ENCODE results near the gene REEP1. TPM values are rescaled to one million over a fixed set of nuclear protein-coding genes. Genes with fewer than 3 reads are reported as not detected.

The REEP1 gene
- total RNA-seq, 2 experiments from 2014 or later: not detected

DNA sequence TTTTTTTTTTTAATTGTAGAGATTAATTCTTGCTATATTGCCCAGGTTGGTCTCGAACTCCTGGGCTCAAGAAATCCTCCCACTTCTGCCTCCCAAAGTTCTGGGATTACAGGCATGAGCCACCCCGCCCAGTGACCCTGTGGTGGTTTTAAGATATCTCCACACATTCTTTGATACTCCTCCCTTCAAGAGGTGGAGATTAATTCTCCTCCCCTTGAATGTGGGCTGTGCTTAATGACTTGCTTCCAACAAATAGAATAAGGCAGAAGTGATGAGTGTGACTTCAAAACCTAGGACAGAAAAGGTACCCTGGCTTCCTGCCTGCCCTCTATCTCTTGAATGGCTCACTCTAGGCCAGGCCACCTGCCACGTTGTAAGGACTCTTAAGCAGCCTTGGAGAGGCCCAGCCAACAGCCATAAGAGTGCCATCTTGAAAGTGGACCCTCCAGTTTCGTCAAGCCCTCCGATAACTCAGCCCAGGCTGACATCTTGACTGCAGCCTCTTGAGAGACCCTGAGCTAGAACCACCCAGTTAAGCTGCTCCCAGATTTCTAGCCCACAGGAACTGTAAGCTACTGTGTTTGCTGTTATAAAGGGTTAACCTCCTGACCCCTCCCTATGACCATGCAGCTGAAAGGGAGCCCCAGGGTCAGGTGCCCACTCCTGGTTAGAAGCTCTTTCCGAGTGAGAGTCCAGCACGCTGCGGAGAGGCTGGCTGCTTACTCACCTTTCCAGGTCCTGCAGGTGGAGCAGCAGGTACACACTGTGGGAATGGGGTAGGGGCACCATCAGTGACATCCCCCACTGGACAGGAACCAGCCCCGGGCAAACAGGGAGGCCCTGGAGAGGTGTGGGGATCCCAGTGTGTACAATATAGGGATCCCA lies 110.5 kb downstream of the REEP1 start:
- Mint-ChIP-seq H3K36me3 (ENCODE audit: low read depth) (no peaks in the 10 kb centered on the region), H3K9me3 (no peaks in the 10 kb centered on the region), H3K27ac (no peak overlapping the region), H3K27me3 (no peaks in the 10 kb centered on the region), H3K4me3 (no peak overlapping the region), H3K4me1 (peaks cover 20% of the 10 kb centered on the region)
- no peak for DNase-seq
- POLR2A ChIA-PET: interaction anchor here (1.0 to 1.3 kb wide), 3 partner anchors 11 to 66 kb away, joined by 3 to 5 read pairs (median 3); no protein-coding TSS in a partner anchor
- CTCF ChIA-PET: interaction anchor here (0.7 kb wide), 1 partner anchor 585 kb away, joined by 3 read pairs; no protein-coding TSS in a partner anchor

DNA sequence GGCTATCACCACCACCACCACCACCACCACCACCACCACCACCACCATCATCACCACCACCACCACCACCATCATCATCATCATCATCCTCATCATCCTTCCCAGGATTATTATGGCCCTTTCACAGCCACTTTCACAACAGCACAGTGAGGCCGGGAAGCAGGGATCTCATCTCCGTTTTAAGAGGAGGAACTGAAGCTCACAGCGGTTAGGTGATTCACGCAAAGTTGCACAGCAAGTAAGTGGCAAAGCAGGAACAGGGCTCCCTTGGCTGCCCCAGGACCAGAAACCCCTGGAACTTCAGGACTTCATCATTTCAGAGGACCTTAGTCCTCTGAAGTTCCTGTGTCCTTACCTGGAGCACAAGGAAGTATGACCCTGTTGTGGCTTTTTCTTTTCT lies 111.4 kb downstream of the REEP1 start:
- no peak overlapping the region for H3K4me3 Mint-ChIP-seq
- POLR2A ChIA-PET: interaction anchor here (1.0 to 2.0 kb wide), 4 partner anchors 10 to 215 kb away, joined by 3 to 7 read pairs (median 4); partner anchors contain the start of gene KDM3A
- CTCF ChIA-PET: interaction anchor here (0.7 to 1.2 kb wide), 2 partner anchors 9 to 586 kb away, joined by 3 read pairs; no protein-coding TSS in a partner anchor
- no peaks in the 10 kb centered on the region for H3K27me3 Mint-ChIP-seq
- H3K9me3 Mint-ChIP-seq: no peaks in the 10 kb centered on the region
- H3K4me1 Mint-ChIP-seq: peaks cover 23% of the 10 kb centered on the region
- DNase-seq: no peak
- H3K27ac Mint-ChIP-seq: no peak overlapping the region
- H3K36me3 Mint-ChIP-seq (ENCODE audit: low read depth): no peaks in the 10 kb centered on the region

DNA sequence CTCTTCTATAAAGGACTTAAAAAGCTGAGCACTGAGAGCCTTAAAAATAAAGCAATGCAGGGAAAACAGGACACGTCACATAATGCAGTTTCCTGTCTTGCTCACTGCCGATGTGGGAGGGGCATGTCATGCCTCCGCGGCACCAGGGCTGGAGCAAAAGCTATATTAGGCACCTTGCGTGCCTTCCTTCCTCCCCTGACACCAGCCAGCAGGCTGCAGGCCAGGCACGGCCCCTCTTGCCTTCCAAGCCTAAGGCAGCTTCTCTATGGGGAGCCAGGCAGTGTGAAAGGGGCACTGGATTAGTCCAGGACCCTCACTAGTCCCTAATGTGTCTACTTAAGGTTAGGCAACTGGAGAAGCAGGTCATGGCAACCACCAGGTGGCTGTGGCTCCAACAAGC lies 111.8 kb downstream of the REEP1 start:
- POLR2A ChIA-PET: interaction anchor here (1.0 to 2.0 kb wide), 3 partner anchors 10 to 216 kb away, joined by 3 to 7 read pairs (median 5); partner anchors contain the start of gene KDM3A
- CTCF ChIA-PET: interaction anchor here (0.7 to 1.2 kb wide), 4 partner anchors 10 to 215 kb away, joined by 3 to 4 read pairs (median 3); partner anchors contain the start of gene KDM3A

DNA sequence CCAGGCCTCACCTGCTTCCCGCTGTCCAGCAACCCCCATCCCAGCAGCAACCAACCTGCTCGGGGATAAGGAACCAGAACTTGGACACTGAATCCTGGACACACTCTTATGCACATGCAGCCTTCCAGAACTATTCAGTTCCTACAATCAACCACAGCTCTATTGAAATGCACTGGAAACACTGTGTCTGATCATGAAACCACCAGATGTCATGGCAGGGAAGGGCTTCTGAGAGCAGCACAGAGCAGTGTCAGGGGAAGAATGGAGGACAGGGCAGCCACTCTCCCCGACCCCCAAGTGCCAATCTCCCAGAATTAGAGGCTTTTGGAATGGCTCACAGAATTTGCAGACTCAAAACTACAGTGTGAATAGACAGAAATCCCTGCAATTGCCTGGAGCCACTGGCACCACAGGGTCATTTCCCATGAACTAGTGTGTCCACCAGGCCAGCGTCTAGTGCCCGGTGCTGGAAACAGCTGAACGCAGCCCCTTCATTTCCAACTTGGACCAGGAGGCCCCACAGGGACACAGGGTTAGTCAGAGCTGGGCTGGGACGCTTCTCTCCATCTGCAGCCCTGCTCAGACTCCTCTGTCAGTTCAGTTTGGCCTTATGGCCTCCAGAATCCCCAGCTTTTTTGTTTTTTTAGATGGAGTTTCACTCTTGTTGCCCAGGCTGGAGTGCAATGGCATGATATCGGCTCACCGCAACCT lies 112.6 kb downstream of the REEP1 start:
- peak overlapping the region; percentile 75 for H3K27ac Mint-ChIP-seq

More for the DNA sequence above, 111.8 kb downstream of the REEP1 start:
- no peak overlapping the region for H3K4me3 Mint-ChIP-seq
- no peaks in the 10 kb centered on the region for H3K9me3 Mint-ChIP-seq
- H3K27ac Mint-ChIP-seq: peak overlapping the region; percentile 75
- H3K36me3 Mint-ChIP-seq (ENCODE audit: low read depth): no peaks in the 10 kb centered on the region
- peak; percentile 73 for DNase-seq
- H3K4me1 Mint-ChIP-seq: peaks cover 27% of the 10 kb centered on the region
- no peaks in the 10 kb centered on the region for H3K27me3 Mint-ChIP-seq

GRCh38 chr2:86223927-86224560 lies 113.4 kb downstream of the REEP1 start:
- Mint-ChIP-seq H3K4me1 (peaks cover 30% of the 10 kb centered on the region), H3K36me3 (ENCODE audit: low read depth) (no peaks in the 10 kb centered on the region), H3K9me3 (no peaks in the 10 kb centered on the region), H3K27me3 (no peaks in the 10 kb centered on the region), H3K4me3 (no peak overlapping the region), H3K27ac (no peak overlapping the region)
- DNase-seq: no peak
- ChIA-PET POLR2A (interaction anchor here (0.8 to 2.0 kb wide), 2 partner anchors 8 to 217 kb away, joined by 3 to 7 read pairs; partner anchors contain the start of gene KDM3A), CTCF (no interaction called here)

More for the DNA sequence above, 112.6 kb downstream of the REEP1 start:
- H3K36me3 Mint-ChIP-seq (ENCODE audit: low read depth): no peaks in the 10 kb centered on the region
- no peak overlapping the region for H3K4me3 Mint-ChIP-seq
- CTCF ChIA-PET: interaction anchor here (0.7 to 1.2 kb wide), 4 partner anchors 10 to 216 kb away, joined by 3 to 4 read pairs (median 3); partner anchors contain the start of gene KDM3A
- POLR2A ChIA-PET: interaction anchor here (0.8 to 2.0 kb wide), 3 partner anchors 9 to 216 kb away, joined by 3 to 7 read pairs (median 3); partner anchors contain the start of gene KDM3A
- H3K27me3 Mint-ChIP-seq: no peaks in the 10 kb centered on the region
- no peaks in the 10 kb centered on the region for H3K9me3 Mint-ChIP-seq
- H3K4me1 Mint-ChIP-seq: peaks cover 30% of the 10 kb centered on the region
- no peak for DNase-seq

GRCh38 chr2:86223140-86223926 lies 114.1 kb downstream of the REEP1 start:
- no peak overlapping the region for H3K4me3 Mint-ChIP-seq
- ChIA-PET POLR2A (no interaction called here), CTCF (interaction anchor here (1.8 to 2.5 kb wide), 2 partner anchors 10 to 149 kb away, joined by 6 read pairs; no protein-coding TSS in a partner anchor)
- H3K4me1 Mint-ChIP-seq: peaks cover 37% of the 10 kb centered on the region
- no peak overlapping the region for H3K27ac Mint-ChIP-seq
- H3K9me3 Mint-ChIP-seq: no peaks in the 10 kb centered on the region
- H3K27me3 Mint-ChIP-seq: no peaks in the 10 kb centered on the region
- no peaks in the 10 kb centered on the region for H3K36me3 Mint-ChIP-seq (ENCODE audit: low read depth)
- no peak for DNase-seq

DNA sequence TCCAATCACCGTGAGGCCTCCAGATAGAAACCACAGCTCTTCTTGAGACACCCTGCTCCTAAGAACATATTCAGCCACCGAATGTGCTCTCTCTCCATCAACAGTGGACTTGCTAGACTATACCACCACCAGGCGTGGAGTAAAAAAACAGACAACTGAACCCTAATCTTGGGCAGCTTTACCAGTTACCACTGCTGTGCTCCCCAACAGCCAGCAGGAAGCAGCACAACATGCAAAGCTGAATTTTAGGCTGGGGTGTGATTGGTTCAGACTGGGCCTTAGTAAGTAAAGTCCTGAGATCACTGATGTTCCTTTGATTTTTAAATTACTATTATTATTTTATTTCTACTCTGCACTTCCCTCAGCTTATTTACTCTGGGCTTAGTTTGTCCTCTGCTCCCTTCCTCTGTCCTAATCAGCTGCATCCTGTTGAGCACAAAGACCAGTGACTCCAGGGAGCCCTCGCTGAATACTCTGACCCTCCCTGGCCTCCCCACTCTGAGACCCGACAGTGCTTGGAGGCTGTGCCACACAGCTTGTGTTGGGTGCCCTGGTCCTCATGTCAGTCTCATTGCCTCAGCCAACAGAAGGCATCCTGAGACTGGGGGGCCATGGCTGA lies 116.3 kb downstream of the REEP1 start:
- H3K27ac Mint-ChIP-seq: no peak overlapping the region
- no peaks in the 10 kb centered on the region for H3K27me3 Mint-ChIP-seq
- CTCF ChIA-PET: interaction anchor here (0.7 to 3.6 kb wide), 34 partner anchors 8 to 401 kb away, joined by 3 to 29 read pairs (median 5); partner anchors contain the start of genes IMMT, KDM3A, MRPL35 and POLR1A
- H3K4me3 Mint-ChIP-seq: no peak overlapping the region
- H3K9me3 Mint-ChIP-seq: peaks cover 7% of the 10 kb centered on the region
- DNase-seq: peak; percentile 72
- H3K4me1 Mint-ChIP-seq: peaks cover 46% of the 10 kb centered on the region
- POLR2A ChIA-PET: interaction anchor here (1.0 to 1.8 kb wide), 4 partner anchors 151 to 401 kb away, joined by 3 to 11 read pairs (median 5); partner anchors contain the start of gene KDM3A
- peaks cover 7% of the 10 kb centered on the region for H3K36me3 Mint-ChIP-seq (ENCODE audit: low read depth)

DNA sequence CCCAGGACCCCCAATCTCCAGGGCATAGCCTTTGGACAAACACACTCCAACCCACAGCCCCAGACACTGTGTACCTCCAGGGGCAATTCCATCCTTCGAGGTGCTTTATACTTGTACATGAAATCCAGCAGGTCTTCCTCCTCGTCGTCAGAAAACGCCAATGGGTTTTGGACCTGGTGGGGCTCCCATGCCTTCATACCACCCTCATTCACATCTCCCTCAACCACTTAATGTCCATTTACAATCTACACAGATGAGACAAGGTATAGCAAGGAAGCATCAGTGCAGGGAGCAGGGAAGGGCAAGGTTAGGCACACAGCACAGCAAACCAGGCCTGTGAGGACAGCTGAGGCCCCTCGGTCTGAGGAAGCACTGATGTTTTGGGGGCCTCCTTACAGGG lies 117.5 kb downstream of the REEP1 start:
- peaks cover 34% of the 10 kb centered on the region for H3K4me1 Mint-ChIP-seq
- H3K9me3 Mint-ChIP-seq: peaks cover 7% of the 10 kb centered on the region
- H3K27ac Mint-ChIP-seq: no peak overlapping the region
- CTCF ChIA-PET: interaction anchor here (0.6 to 3.6 kb wide), 14 partner anchors 9 to 248 kb away, joined by 3 to 29 read pairs (median 8); partner anchors contain the start of gene MRPL35
- H3K4me3 Mint-ChIP-seq: no peak overlapping the region
- POLR2A ChIA-PET: interaction anchor here (1.8 kb wide), 1 partner anchor 403 kb away, joined by 6 read pairs; no protein-coding TSS in a partner anchor
- DNase-seq: no peak
- H3K36me3 Mint-ChIP-seq (ENCODE audit: low read depth): peaks cover 7% of the 10 kb centered on the region
- H3K27me3 Mint-ChIP-seq: no peaks in the 10 kb centered on the region

GRCh38 chr2:86218124-86218523 lies 119.3 kb downstream of the REEP1 start:
- no peaks in the 10 kb centered on the region for H3K27me3 Mint-ChIP-seq
- CTCF ChIA-PET: no interaction called here
- H3K4me3 Mint-ChIP-seq: no peak overlapping the region
- H3K36me3 Mint-ChIP-seq (ENCODE audit: low read depth): peaks cover 23% of the 10 kb centered on the region
- no peak for DNase-seq
- peaks cover 29% of the 10 kb centered on the region for H3K4me1 Mint-ChIP-seq
- H3K27ac Mint-ChIP-seq: no peak overlapping the region
- POLR2A ChIA-PET: no interaction called here
- H3K9me3 Mint-ChIP-seq: peaks cover 7% of the 10 kb centered on the region

DNA sequence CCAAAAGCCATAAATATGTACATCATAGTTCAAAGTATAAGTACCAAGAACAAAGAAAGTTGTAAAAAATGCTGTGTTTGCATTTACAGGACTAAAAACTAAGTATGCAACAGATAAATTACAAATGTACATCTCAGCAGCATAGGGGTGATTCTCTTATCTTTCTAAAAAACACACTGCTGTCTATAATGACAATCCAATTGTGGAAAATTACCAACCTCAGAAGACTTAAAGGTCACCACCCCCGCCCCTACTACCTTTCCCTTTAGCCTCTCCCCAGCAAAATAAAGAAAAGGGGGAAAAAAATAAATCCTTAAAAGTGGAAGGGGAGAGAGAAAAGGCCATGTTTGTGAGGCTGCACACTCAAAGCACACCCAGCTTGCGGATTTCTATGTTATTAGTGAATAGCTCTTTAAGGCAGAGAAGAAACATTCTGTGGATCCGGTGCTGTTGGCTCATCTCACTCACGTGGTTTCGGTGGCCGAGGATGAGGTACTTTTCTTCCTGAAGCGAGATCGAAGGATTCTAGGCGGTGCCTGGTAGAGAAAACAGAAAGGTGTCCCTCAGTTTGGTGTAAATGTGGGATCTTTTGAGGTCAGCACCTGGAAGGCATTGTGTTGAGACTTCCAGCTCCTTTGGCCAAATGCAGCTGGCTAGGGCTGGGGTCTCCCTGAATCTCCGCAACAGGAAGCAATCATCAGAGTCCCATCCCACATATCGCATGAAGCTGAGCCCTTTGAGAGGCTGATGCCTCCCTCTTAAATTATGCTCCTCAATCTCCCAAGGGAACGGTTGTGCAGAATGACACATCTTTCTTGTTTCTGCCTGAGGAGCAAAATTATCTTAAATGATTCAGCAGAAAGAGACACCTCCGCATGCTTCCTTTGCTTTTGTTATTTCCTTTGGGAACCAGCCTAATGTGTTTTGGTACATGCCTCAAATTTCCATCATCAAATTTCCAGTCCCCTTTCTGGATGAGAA lies 120.6 kb downstream of the REEP1 start:
- H3K36me3 Mint-ChIP-seq (ENCODE audit: low read depth): peaks cover 30% of the 10 kb centered on the region
- H3K27me3 Mint-ChIP-seq: no peaks in the 10 kb centered on the region
- DNase-seq: no peak
- ChIA-PET CTCF (interaction anchor here (1.5 kb wide), 1 partner anchor 16 kb away, joined by 3 read pairs; no protein-coding TSS in a partner anchor), POLR2A (no interaction called here)
- no peak overlapping the region for H3K4me3 Mint-ChIP-seq
- H3K9me3 Mint-ChIP-seq: peaks cover 7% of the 10 kb centered on the region
- H3K4me1 Mint-ChIP-seq: peaks cover 29% of the 10 kb centered on the region
- no peak overlapping the region for H3K27ac Mint-ChIP-seq
